Measurements from ENCODE around the gene KCNK6. TPM values are rescaled to one million over a fixed set of nuclear protein-coding genes. Genes with fewer than 3 reads are reported as not detected.

Gene KCNK6
- total RNA-seq, 1 experiment from 2014 or later = 6.5 TPM

- Histone ChIP-seq H3K14ac (ENCODE audit: insufficient read depth, low read length) (no peak overlapping the region), H3K9ac (ENCODE audit: extremely low read depth, insufficient read length, low read length) (no peak overlapping the region), H2BK15ac (ENCODE audit: low read depth, low read length) (no peak overlapping the region), H4K91ac (ENCODE audit: insufficient read length, low read depth, low read length) (no peak overlapping the region), H3T11ph (ENCODE audit: low read length) (no peak overlapping the region), H3K23me2 (ENCODE audit: insufficient read length, low read depth, low read length, poor library complexity, severe bottlenecking) (peaks cover 20% of the 10 kb centered on the region), H3K27ac (ENCODE audit: insufficient read length, low read depth, low read length) (no peak overlapping the region), H4K8ac (replicated peaks; ENCODE audit: insufficient read length, low read depth, low read length) (no peak overlapping the region), H3K18ac (ENCODE audit: insufficient read length, low read depth, low read length) (no peak overlapping the region), H3K9me3 (ENCODE audit: control insufficient read depth, low read depth, low read length) (no peaks in the 10 kb centered on the region), H2BK20ac (ENCODE audit: low read depth, low read length, poor library complexity, severe bottlenecking) (no peak overlapping the region), H3K79me2 (ENCODE audit: insufficient read depth, low read length) (no peaks in the 10 kb centered on the region), H3K4me1 (ENCODE audit: insufficient read depth, low read length) (no peaks in the 10 kb centered on the region; the same call in 1 of the 2 replicates), H2BK12ac (ENCODE audit: insufficient read length, low read depth, low read length) (no peak overlapping the region), H2AFZ (ENCODE audit: low read length) (no peak overlapping the region), H4K5ac (ENCODE audit: insufficient read length, low read depth, low read length) (no peak overlapping the region), H2AK5ac (ENCODE audit: insufficient read length, low read length) (no peak overlapping the region), H2BK5ac (ENCODE audit: insufficient read length, low read length) (no peak overlapping the region), H3K23ac (ENCODE audit: insufficient read length, low read depth, low read length) (no peak overlapping the region), H3K79me1 (ENCODE audit: insufficient read depth, low read depth, low read length, poor library complexity, severe bottlenecking) (no peaks in the 10 kb centered on the region), H3K4me2 (ENCODE audit: insufficient read depth, insufficient read length, low read length) (no peak overlapping the region), H3K27me3 (ENCODE audit: insufficient read depth, low read length) (peaks cover 9% of the 10 kb centered on the region; the same call in 1 of the 2 replicates), H2BK120ac (ENCODE audit: low read depth, low read length, poor library complexity, severe bottlenecking) (no peak overlapping the region), H4K20me1 (ENCODE audit: control insufficient read depth, insufficient read depth, insufficient read length) (no peaks in the 10 kb centered on the region), H3K4ac (ENCODE audit: low read depth, low read length) (no peak overlapping the region), H3K56ac (ENCODE audit: insufficient read length, low read depth, low read length) (no peak overlapping the region)
- peak overlapping the region; percentile 3 to 55 for H3K4me3 Mint-ChIP-seq
- no peak for TF ChIP-seq CTCF (conservative IDR thresholded peaks at IDR 0.05)
- H3K27me3 Mint-ChIP-seq (ENCODE audit: low read depth) = peaks cover 51% of the 10 kb centered on the region
- DNase-seq = no peak
- H3K9me3 Mint-ChIP-seq = no peaks in the 10 kb centered on the region; a peak in 1 of 5 replicates
- no CpG with 5 or more reads among the region's 11 CpGs for WGBS (ENCODE audit: extremely low coverage, insufficient read length, low lambda C conversion rate)
- peaks cover 21 to 39% of the 10 kb centered on the region in 2 experiments for H3K4me1 Mint-ChIP-seq
- H3K27ac Mint-ChIP-seq = no peak overlapping the region; a peak in 1 of 7 replicates
- no peaks in the 10 kb centered on the region; a peak in 1 of 7 replicates for H3K36me3 Mint-ChIP-seq (ENCODE audit: insufficient read depth in 1 of 3, low read depth in 3 of 3)
Observed at GRCh38 chr19:38317104-38317612, 2.5 kb upstream of the KCNK6 start.

All from H9 (cell line).